Measurements from ENCODE around the gene VPS33B. TPM values are rescaled to one million over a fixed set of nuclear protein-coding genes. Genes with fewer than 3 reads are reported as not detected.

Gene VPS33B
- total RNA-seq, 1 donor from 2014 or later: 4.8 TPM

GRCh38 chr15:90979582-90979981 is 42.8 kb downstream of the VPS33B start:
- intact Hi-C loops (cut with micrococcal nuclease): no loop called here
- H3K4me1 ChIP-seq: no peaks in the 10 kb centered on the region

GRCh38 chr15:90974216-90974615 is 48.2 kb downstream of the VPS33B start:
- no peak for DNase-seq
- no peaks in the 10 kb centered on the region for H3K27me3 ChIP-seq (ENCODE audit: low read depth)
- H3K4me3 ChIP-seq: no peak overlapping the region
- intact Hi-C loops (cut with micrococcal nuclease): no loop called here
- no peaks in the 10 kb centered on the region for H3K4me1 ChIP-seq
- H3K27ac ChIP-seq (replicated peaks): no peak overlapping the region
- H3K9me3 ChIP-seq (replicated peaks): no peaks in the 10 kb centered on the region
- no peaks in the 10 kb centered on the region for H3K36me3 ChIP-seq
- no peak for TF ChIP-seq CTCF (IDR thresholded peaks at IDR 0.05; ENCODE audit: borderline replicate concordance)

More at GRCh38 chr15:90979582-90979981, 42.8 kb downstream of the VPS33B start:
- TF ChIP-seq CTCF (IDR thresholded peaks at IDR 0.05; ENCODE audit: borderline replicate concordance): no peak
- Histone ChIP-seq H3K27me3 (ENCODE audit: low read depth) (no peaks in the 10 kb centered on the region), H3K36me3 (peaks cover 4% of the 10 kb centered on the region), H3K9me3 (replicated peaks) (no peaks in the 10 kb centered on the region), H3K4me3 (no peak overlapping the region), H3K27ac (replicated peaks) (no peak overlapping the region)
- no peak for DNase-seq

- no peak overlapping the region for H3K27ac ChIP-seq (replicated peaks)
- no peaks in the 10 kb centered on the region for H3K36me3 ChIP-seq
- no peak overlapping the region for H3K4me3 ChIP-seq
- intact Hi-C loops (cut with micrococcal nuclease): no loop called here
- no peak for TF ChIP-seq CTCF (IDR thresholded peaks at IDR 0.05; ENCODE audit: borderline replicate concordance)
- no peaks in the 10 kb centered on the region for H3K9me3 ChIP-seq (replicated peaks)
- no peaks in the 10 kb centered on the region for H3K27me3 ChIP-seq (ENCODE audit: low read depth)
- no peak for DNase-seq
- H3K4me1 ChIP-seq: no peaks in the 10 kb centered on the region
These were observed 50.3 kb downstream of the VPS33B start for GRCh38 chr15:90972133-90972532.

- no peaks in the 10 kb centered on the region for H3K27me3 ChIP-seq (ENCODE audit: low read depth)
- no peak for TF ChIP-seq CTCF (IDR thresholded peaks at IDR 0.05; ENCODE audit: borderline replicate concordance)
- peaks cover 14% of the 10 kb centered on the region for H3K36me3 ChIP-seq
These were observed 52.1 kb downstream of the VPS33B start for GRCh38 chr15:90970274-90970673.

GRCh38 chr15:90968434-90968833 is 54.0 kb downstream of the VPS33B start:
- no peak overlapping the region for H3K27ac ChIP-seq (replicated peaks)
- H3K4me3 ChIP-seq: no peak overlapping the region
- H3K27me3 ChIP-seq (ENCODE audit: low read depth): no peaks in the 10 kb centered on the region
- no peak for DNase-seq
- no peak for TF ChIP-seq CTCF (IDR thresholded peaks at IDR 0.05; ENCODE audit: borderline replicate concordance)
- H3K9me3 ChIP-seq (replicated peaks): no peaks in the 10 kb centered on the region
- H3K36me3 ChIP-seq: peaks cover 25% of the 10 kb centered on the region
- intact Hi-C loops (cut with micrococcal nuclease): no loop called here
- H3K4me1 ChIP-seq: no peaks in the 10 kb centered on the region

More at GRCh38 chr15:90970274-90970673, 52.1 kb downstream of the VPS33B start:
- H3K27ac ChIP-seq (replicated peaks): no peak overlapping the region
- no peaks in the 10 kb centered on the region for H3K4me1 ChIP-seq
- H3K4me3 ChIP-seq: no peak overlapping the region
- intact Hi-C loops (cut with micrococcal nuclease): no loop called here
- no peaks in the 10 kb centered on the region for H3K9me3 ChIP-seq (replicated peaks)
- DNase-seq: no peak

GRCh38 chr15:90967206-90967605 is 55.2 kb downstream of the VPS33B start:
- no peaks in the 10 kb centered on the region for H3K4me1 ChIP-seq
- TF ChIP-seq CTCF (IDR thresholded peaks at IDR 0.05; ENCODE audit: borderline replicate concordance): no peak
- intact Hi-C loops (cut with micrococcal nuclease): no loop called here
- H3K9me3 ChIP-seq (replicated peaks): no peaks in the 10 kb centered on the region
- no peak overlapping the region for H3K27ac ChIP-seq (replicated peaks)
- H3K27me3 ChIP-seq (ENCODE audit: low read depth): no peaks in the 10 kb centered on the region
- H3K4me3 ChIP-seq: no peak overlapping the region
- DNase-seq: no peak
- H3K36me3 ChIP-seq: peaks cover 37% of the 10 kb centered on the region
